Progenitor cell of endocrine pancreas (in vitro differentiated cells): Measurements from ENCODE around the gene CHCHD10. TPM values are rescaled to one million over a fixed set of nuclear protein-coding genes. Genes with fewer than 3 reads are reported as not detected.

Experiments used
- DNase-seq: peaks from one replicate; pipeline ENCODE4 v3.0.0; 2021; ENCODE audit warnings: low spot score; ENCODE audit not compliant: unreplicated experiment
- H3K27ac Mint-ChIP-seq: 2 replicates; pipeline ENCODE4 v1.8.0; 2021; ENCODE audit warnings: mild to moderate bottlenecking, moderate library complexity, mixed read lengths
- H3K27me3 Mint-ChIP-seq: 2 replicates; pipeline ENCODE4 v1.8.0; 2021; ENCODE audit warnings: mixed read lengths
- H3K36me3 Mint-ChIP-seq: 2 replicates; pipeline ENCODE4 v1.8.0; 2022; ENCODE audit warnings: mixed read lengths; ENCODE audit not compliant: insufficient read depth
- H3K4me1 Mint-ChIP-seq: 2 replicates; pipeline ENCODE4 v1.8.0; 2021; ENCODE audit warnings: low read depth, mixed read lengths
- H3K4me3 Mint-ChIP-seq: 2 replicates; pipeline ENCODE4 v1.8.0; 2021; ENCODE audit warnings: low read depth, mild to moderate bottlenecking, moderate library complexity, mixed read lengths
- H3K9me3 Mint-ChIP-seq: 2 replicates; pipeline ENCODE4 v1.8.0; 2021; ENCODE audit warnings: low read depth, mixed read lengths
- CTCF ChIP-seq: fragments of 200-600 bp; sonication (generic); IDR thresholded peaks from one replicate; pipeline ENCODE4 v1.5.0; 2021; ENCODE audit warnings: antibody characterized with exemption, mild to moderate bottlenecking; ENCODE audit not compliant: unreplicated experiment
- total RNA-seq: library from RNA; stranded (reverse); gene quantifications from 2 replicates; pipeline ENCODE4 v1.2.1, GENCODE V29; 2021

CHCHD10 gene
- total RNA-seq, 1 donor from 2014 or later, result 42.3 TPM

DNA sequence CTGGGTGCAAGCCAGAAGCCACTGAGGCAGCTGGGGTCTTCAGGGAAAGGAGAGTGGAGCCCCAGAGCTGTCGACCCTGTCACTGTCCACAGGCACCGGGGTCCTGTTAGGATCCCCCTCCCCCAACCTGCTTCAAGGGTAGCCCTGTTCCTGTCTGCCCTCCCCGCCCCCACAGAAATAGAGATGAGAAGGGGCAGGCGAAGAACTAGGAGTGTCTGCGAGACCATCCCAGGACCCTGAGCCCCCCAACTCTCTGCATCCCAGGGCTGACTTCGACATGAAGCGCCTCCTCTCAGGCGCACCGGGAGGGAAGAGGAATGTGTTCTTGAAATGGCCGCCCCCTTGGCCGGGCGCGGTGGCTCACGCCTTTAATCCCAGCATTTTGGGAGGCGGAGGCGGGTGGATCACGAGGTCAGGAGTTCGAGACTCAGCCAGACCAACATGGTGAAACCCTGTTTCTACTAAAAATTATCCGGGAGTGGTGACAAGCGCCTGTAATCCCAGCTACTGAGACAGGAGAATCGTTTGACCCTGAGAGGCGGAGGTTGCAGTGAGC is 16.3 kb downstream of the CHCHD10 start:
- DNase-seq, result no peak
- no peak for TF ChIP-seq CTCF
- H3K4me3 Mint-ChIP-seq, result peak overlapping the region; percentile 80
- peaks cover 2% of the 10 kb centered on the region for H3K36me3 Mint-ChIP-seq
- peak overlapping the region; percentile 92 for H3K27ac Mint-ChIP-seq
- H3K27me3 Mint-ChIP-seq, result no peaks in the 10 kb centered on the region
- H3K4me1 Mint-ChIP-seq, result peaks cover 13% of the 10 kb centered on the region
- H3K9me3 Mint-ChIP-seq, result no peaks in the 10 kb centered on the region

GRCh38 chr22:23750714-23751440 is 16.9 kb downstream of the CHCHD10 start, which contains the start of gene ZNF70:
ZNF70 (minus strand) TSS chr22:23751112; CDS start chr22:23745140, 5,972 bp downstream.
- Mint-ChIP-seq H3K27ac (peak within 1 kb of the TSS; percentile 94), H3K4me1 (peaks cover 18% of the 10 kb centered on the region), H3K36me3 (peaks cover 3% of the 10 kb centered on the region), H3K27me3 (no peaks in the 10 kb centered on the region), H3K4me3 (peak within 1 kb of the TSS; percentile 80), H3K9me3 (no peaks in the 10 kb centered on the region)
- peak; percentile 86 for DNase-seq
- peak; percentile 50 for TF ChIP-seq CTCF

DNA sequence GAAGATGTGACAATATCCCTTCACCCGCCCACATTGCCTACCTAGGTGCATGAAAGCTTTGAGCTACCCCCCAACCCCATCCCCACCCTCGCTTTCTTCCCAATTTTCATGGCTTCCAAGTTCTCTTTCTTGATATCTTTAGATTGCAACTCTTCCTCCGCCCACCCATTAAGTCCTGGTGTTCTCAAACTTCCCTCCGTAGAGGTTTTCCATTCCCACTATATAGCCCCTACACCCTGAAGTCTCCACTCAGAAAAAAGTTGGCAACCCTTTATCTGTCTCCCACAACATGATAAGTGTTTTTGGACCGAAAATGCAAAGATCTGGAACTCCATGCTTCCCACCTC is 17.4 kb downstream of the CHCHD10 start:
- no peak for DNase-seq
- H3K27ac Mint-ChIP-seq, result peak overlapping the region; percentile 94

DNA sequence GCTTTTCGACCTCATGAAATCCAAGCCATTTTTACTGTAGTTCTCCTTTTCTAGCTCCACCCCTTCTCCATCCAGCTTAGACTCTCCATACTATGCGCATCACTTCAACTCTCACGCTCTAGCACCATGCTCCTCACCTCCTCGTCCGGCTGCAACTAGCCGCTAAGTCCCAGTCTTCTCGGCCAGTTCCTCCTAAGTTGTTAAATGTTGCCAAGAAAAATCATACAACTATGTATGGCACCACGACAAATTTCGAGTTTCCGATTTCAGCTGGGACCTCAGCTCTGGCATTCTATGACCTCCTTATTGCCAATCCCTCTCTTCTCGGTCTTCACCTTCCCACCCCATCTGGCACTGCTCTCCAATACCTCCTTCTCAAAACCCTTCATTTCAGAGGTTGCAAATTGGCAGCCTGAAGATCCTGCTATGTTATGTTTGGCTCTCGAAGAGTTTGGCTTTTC is 17.9 kb downstream of the CHCHD10 start:
- no peak for DNase-seq
- Mint-ChIP-seq H3K27ac (peak overlapping the region; percentile 29), H3K27me3 (no peaks in the 10 kb centered on the region)

More for the DNA sequence above, 17.4 kb downstream of the CHCHD10 start:
- peaks cover 4% of the 10 kb centered on the region for H3K36me3 Mint-ChIP-seq
- H3K9me3 Mint-ChIP-seq, result no peaks in the 10 kb centered on the region
- H3K4me3 Mint-ChIP-seq, result peak overlapping the region; percentile 79
- peaks cover 20% of the 10 kb centered on the region for H3K4me1 Mint-ChIP-seq
- H3K27me3 Mint-ChIP-seq, result no peaks in the 10 kb centered on the region
- no peak for TF ChIP-seq CTCF

More for the DNA sequence above, 17.9 kb downstream of the CHCHD10 start:
- Mint-ChIP-seq H3K4me1 (peaks cover 20% of the 10 kb centered on the region), H3K4me3 (peak overlapping the region; percentile 79), H3K36me3 (peaks cover 8% of the 10 kb centered on the region), H3K9me3 (peaks cover 2% of the 10 kb centered on the region)
- no peak for TF ChIP-seq CTCF
